ENCODE results near the gene RAC2. TPM values are rescaled to one million over a fixed set of nuclear protein-coding genes. Genes with fewer than 3 reads are reported as not detected.

The RAC2 gene
- total RNA-seq, 1 donor from 2014 or later: 3.0 TPM

GRCh38 chr22:37275622-37276021 is 31.6 kb upstream of the RAC2 start:
- no peak for DNase-seq (ENCODE audit: low read depth in 2 of 2)

GRCh38 chr22:37275134-37275533 is 31.1 kb upstream of the RAC2 start:
- no peak for DNase-seq (ENCODE audit: low read depth in 2 of 2)

- no peak for DNase-seq (ENCODE audit: low read depth in 2 of 2)
Observed at GRCh38 chr22:37274380-37274862, 30.4 kb upstream of the RAC2 start.

- no peak for DNase-seq (ENCODE audit: low read depth in 2 of 2)
Observed at GRCh38 chr22:37273846-37274225, 29.8 kb upstream of the RAC2 start.

GRCh38 chr22:37273126-37273845 is 29.2 kb upstream of the RAC2 start:
- DNase-seq (ENCODE audit: low read depth in 2 of 2): peak in 1 of 2 donors; percentile 47

- DNase-seq (ENCODE audit: low read depth in 2 of 2): peak in 1 of 2 donors; percentile 72
Observed at GRCh38 chr22:37270928-37271650, 27.0 kb upstream of the RAC2 start.

GRCh38 chr22:37269936-37270678 is 26.0 kb upstream of the RAC2 start:
- no peak for DNase-seq (ENCODE audit: low read depth in 2 of 2)

- DNase-seq (ENCODE audit: low read depth in 2 of 2): no peak
Observed at GRCh38 chr22:37267661-37268413, 23.8 kb upstream of the RAC2 start.

GRCh38 chr22:37267135-37267587 is 23.1 kb upstream of the RAC2 start:
- peak; percentile 34 to 51 for DNase-seq (ENCODE audit: low read depth in 2 of 2)

GRCh38 chr22:37266581-37267134 is 22.6 kb upstream of the RAC2 start:
- DNase-seq (ENCODE audit: low read depth in 2 of 2): no peak

GRCh38 chr22:37263966-37264887 is 20.2 kb upstream of the RAC2 start:
- no peak for DNase-seq (ENCODE audit: low read depth in 2 of 2)

GRCh38 chr22:37262346-37262745 is 18.3 kb upstream of the RAC2 start:
- DNase-seq (ENCODE audit: low read depth in 2 of 2): no peak

- peak; percentile 63 to 70 for DNase-seq (ENCODE audit: low read depth in 2 of 2)
Observed at GRCh38 chr22:37260901-37261336, 16.9 kb upstream of the RAC2 start.

- no peak for DNase-seq (ENCODE audit: low read depth in 2 of 2)
Observed at GRCh38 chr22:37260155-37260795, 16.2 kb upstream of the RAC2 start.

GRCh38 chr22:37259540-37260029 is 15.5 kb upstream of the RAC2 start:
- peak; percentile 46 to 60 for DNase-seq (ENCODE audit: low read depth in 2 of 2)

GRCh38 chr22:37258753-37259401 is 14.8 kb upstream of the RAC2 start:
- DNase-seq (ENCODE audit: low read depth in 2 of 2): no peak

GRCh38 chr22:37258005-37258752 is 14.1 kb upstream of the RAC2 start:
- DNase-seq (ENCODE audit: low read depth in 2 of 2): no peak

Measured in lung microvascular endothelial cell (primary cell).